ENCODE measurements around the gene KLF1.
"Not testable (repeated sequence)": the region's sequence is repeated elsewhere in the genome, so short reads cannot be mapped to it uniquely, and the experiment has no call there.

Gene KLF1

GRCh38 chr19:12921047-12921446, 34.0 kb upstream of the KLF1 start:
- Histone ChIP-seq H3K4me2 (no peak overlapping the region), H3K27ac (no peak overlapping the region), H3K27me3 (ENCODE audit: insufficient read depth, low read depth) (no peaks in the 10 kb centered on the region), H2AFZ (ENCODE audit: low read depth) (no peak overlapping the region), H4K20me1 (ENCODE audit: insufficient read depth) (no peaks in the 10 kb centered on the region), H3K9ac (no peak overlapping the region), H3K4me1 (ENCODE audit: low read depth, poor library complexity, severe bottlenecking) (peaks cover 6% of the 10 kb centered on the region), H3K36me3 (ENCODE audit: insufficient read depth) (peaks cover 5% of the 10 kb centered on the region; the same call in 1 of the 2 replicates), H3K79me2 (ENCODE audit: insufficient read depth, low read depth) (no peaks in the 10 kb centered on the region), H3K4me3 (IDR thresholded peaks at IDR 0.05; ENCODE audit: insufficient read depth, low read depth, low read length) (no peak overlapping the region)
- no peak for TF ChIP-seq CTCF (conservative IDR thresholded peaks at IDR 0.05; ENCODE audit: low read depth, low read length)

DNA sequence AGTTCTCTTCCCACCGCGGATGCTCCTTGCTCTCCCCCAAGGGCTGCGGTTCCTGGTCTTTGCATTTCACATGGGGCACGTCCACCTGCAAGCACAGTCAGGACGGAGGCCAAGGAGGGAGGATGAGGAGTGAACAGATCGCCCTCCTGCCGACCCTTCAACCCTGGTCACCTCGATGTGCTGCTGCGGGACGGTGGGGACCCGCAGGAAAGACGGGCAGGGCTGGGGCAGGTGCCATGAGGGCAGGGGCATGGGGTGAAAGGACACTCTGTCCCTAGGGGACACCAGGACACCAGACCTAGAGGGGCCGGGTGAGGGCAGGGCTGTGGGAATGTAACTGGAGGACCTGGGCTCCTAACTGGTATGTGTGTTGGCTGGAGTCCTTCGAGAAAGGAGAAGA, 31.3 kb upstream of the KLF1 start:
- peaks cover 13% of the 10 kb centered on the region for H3K4me1 ChIP-seq (ENCODE audit: low read depth, poor library complexity, severe bottlenecking)
- H3K4me2 ChIP-seq: no peak overlapping the region
- no peaks in the 10 kb centered on the region for H4K20me1 ChIP-seq (ENCODE audit: insufficient read depth)
- no peak overlapping the region for H3K4me3 ChIP-seq (IDR thresholded peaks at IDR 0.05; ENCODE audit: insufficient read depth, low read depth, low read length)
- no peaks in the 10 kb centered on the region for H3K79me2 ChIP-seq (ENCODE audit: insufficient read depth, low read depth)
- H2AFZ ChIP-seq (ENCODE audit: low read depth): no peak overlapping the region
- TF ChIP-seq CTCF (conservative IDR thresholded peaks at IDR 0.05; ENCODE audit: low read depth, low read length): no peak
- H3K27ac ChIP-seq: no peak overlapping the region
- H3K27me3 ChIP-seq (ENCODE audit: insufficient read depth, low read depth): no peaks in the 10 kb centered on the region
- H3K9ac ChIP-seq: no peak overlapping the region
- peaks cover 3% of the 10 kb centered on the region; the same call in 1 of the 2 replicates for H3K36me3 ChIP-seq (ENCODE audit: insufficient read depth)

DNA sequence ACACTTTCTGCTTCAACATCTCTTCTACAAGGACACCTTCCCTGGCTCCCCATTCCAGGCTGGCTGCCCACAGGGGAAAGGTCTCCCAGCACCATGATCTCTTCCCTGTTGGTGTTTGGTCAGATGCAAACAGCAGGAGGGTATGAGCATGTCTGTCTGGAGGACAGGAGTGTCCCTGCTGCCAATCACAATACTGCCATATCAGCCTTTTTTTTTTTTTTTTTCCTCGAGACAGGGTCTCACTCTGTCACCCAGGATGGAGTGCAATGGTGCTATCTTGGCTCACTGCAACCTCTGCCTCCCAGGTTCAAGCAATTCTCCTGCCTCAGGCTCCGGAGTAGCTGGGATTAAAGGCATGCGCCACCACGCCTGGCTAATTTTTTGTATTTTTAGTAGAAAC, 28.9 kb upstream of the KLF1 start:
- H3K4me3 ChIP-seq (IDR thresholded peaks at IDR 0.05; ENCODE audit: insufficient read depth, low read depth, low read length); H2AFZ ChIP-seq (ENCODE audit: low read depth); H3K79me2 ChIP-seq (ENCODE audit: insufficient read depth, low read depth); H3K9ac ChIP-seq; H3K4me2 ChIP-seq; H3K27me3 ChIP-seq (ENCODE audit: insufficient read depth, low read depth); H4K20me1 ChIP-seq (ENCODE audit: insufficient read depth); H3K27ac ChIP-seq; H3K36me3 ChIP-seq (ENCODE audit: insufficient read depth): not testable (repeated sequence)
- H3K4me1 ChIP-seq (ENCODE audit: low read depth, poor library complexity, severe bottlenecking): peaks cover 29% of the 10 kb centered on the region

GRCh38 chr19:12913851-12914690, 27.1 kb upstream of the KLF1 start:
- Histone ChIP-seq H3K4me3 (IDR thresholded peaks at IDR 0.05; ENCODE audit: insufficient read depth, low read depth, low read length) (no peak overlapping the region), H3K4me2 (no peak overlapping the region), H2AFZ (ENCODE audit: low read depth) (no peak overlapping the region), H3K4me1 (ENCODE audit: low read depth, poor library complexity, severe bottlenecking) (peaks cover 37% of the 10 kb centered on the region), H3K79me2 (ENCODE audit: insufficient read depth, low read depth) (no peaks in the 10 kb centered on the region), H3K27me3 (ENCODE audit: insufficient read depth, low read depth) (no peaks in the 10 kb centered on the region), H3K27ac (no peak overlapping the region), H3K9ac (no peak overlapping the region), H4K20me1 (ENCODE audit: insufficient read depth) (no peaks in the 10 kb centered on the region), H3K36me3 (ENCODE audit: insufficient read depth) (no peaks in the 10 kb centered on the region)
- no peak for TF ChIP-seq CTCF (conservative IDR thresholded peaks at IDR 0.05; ENCODE audit: low read depth, low read length)

GRCh38 chr19:12913011-12913561, 26.1 kb upstream of the KLF1 start:
- Histone ChIP-seq H3K4me3 (IDR thresholded peaks at IDR 0.05; ENCODE audit: insufficient read depth, low read depth, low read length) (no peak overlapping the region), H3K27ac (no peak overlapping the region), H3K79me2 (ENCODE audit: insufficient read depth, low read depth) (no peaks in the 10 kb centered on the region), H3K27me3 (ENCODE audit: insufficient read depth, low read depth) (no peaks in the 10 kb centered on the region), H2AFZ (ENCODE audit: low read depth) (no peak overlapping the region), H3K36me3 (ENCODE audit: insufficient read depth) (no peaks in the 10 kb centered on the region), H3K4me2 (no peak overlapping the region), H3K9ac (no peak overlapping the region), H4K20me1 (ENCODE audit: insufficient read depth) (no peaks in the 10 kb centered on the region), H3K4me1 (ENCODE audit: low read depth, poor library complexity, severe bottlenecking) (peaks cover 47% of the 10 kb centered on the region)
- TF ChIP-seq CTCF (conservative IDR thresholded peaks at IDR 0.05; ENCODE audit: low read depth, low read length): no peak
